Anterior cingulate cortex (tissue), 58 donors: ENCODE measurements around the gene MDP1.

ENCODE experiments used
- DNase-seq, 58 donors: peaks; one replicate each; lab custom pipeline; 2025; lab: John Stamatoyannopoulos, UW

MDP1 gene

GRCh38 chr14:24215495-24216344, at the start of gene MDP1:
Gene MDP1 (minus strand): TSS chr14:24216066. CDS start chr14:24215955, 111 bp downstream.
- peak; percentile 15 to 92 (median 77) for DNase-seq

GRCh38 chr14:24264298-24264697, 48.4 kb upstream of the MDP1 start:
- DNase-seq: no peak

- DNase-seq: no peak
Measured at GRCh38 chr14:24263848-24264247, 48.0 kb upstream of the MDP1 start.

- no peak for DNase-seq
Measured at GRCh38 chr14:24262821-24263733, 47.2 kb upstream of the MDP1 start, which contains the start of gene TGM1. Gene TGM1 (minus strand): TSS chr14:24263177. CDS start chr14:24262352, 825 bp downstream.

- no peak for DNase-seq
Measured at GRCh38 chr14:24261969-24262327, 46.1 kb upstream of the MDP1 start.

GRCh38 chr14:24261256-24261968, 45.5 kb upstream of the MDP1 start:
- no peak for DNase-seq

GRCh38 chr14:24260780-24261157, 44.9 kb upstream of the MDP1 start:
- DNase-seq: no peak

- DNase-seq: no peak
Measured at GRCh38 chr14:24260026-24260779, 44.3 kb upstream of the MDP1 start.

GRCh38 chr14:24259282-24260025, 43.6 kb upstream of the MDP1 start:
- no peak for DNase-seq

GRCh38 chr14:24258548-24259265, 42.8 kb upstream of the MDP1 start:
- no peak for DNase-seq

GRCh38 chr14:24258119-24258518, 42.3 kb upstream of the MDP1 start:
- no peak for DNase-seq

GRCh38 chr14:24256960-24257359, 41.1 kb upstream of the MDP1 start:
- DNase-seq: no peak

- DNase-seq: no peak
Measured at GRCh38 chr14:24255931-24256711, 40.3 kb upstream of the MDP1 start.

GRCh38 chr14:24255438-24255837, 39.6 kb upstream of the MDP1 start:
- no peak for DNase-seq

GRCh38 chr14:24254630-24255392, 38.9 kb upstream of the MDP1 start:
- no peak for DNase-seq

- DNase-seq: no peak
Measured at GRCh38 chr14:24253936-24254335, 38.1 kb upstream of the MDP1 start.
